ENCODE data around the gene FBXW7. TPM values are rescaled to one million over a fixed set of nuclear protein-coding genes. Genes with fewer than 3 reads are reported as not detected.

The FBXW7 gene
- total and polyA plus RNA-seq, 2 of the 8 experiments (the other 6 are each of a cell fraction or from before 2014, with no cell fraction given), result 6.0 to 26.7 TPM

- Histone ChIP-seq H2BK20ac (ENCODE audit: low read length) (no peak overlapping the region), H3K27me3 (replicated peaks in 1 of 4; ENCODE audit: control insufficient read depth in 3 of 4, extremely low read depth in 1 of 4, insufficient read depth in 3 of 4, low read length in 3 of 4) (no peaks in the 10 kb centered on the region), H2BK15ac (ENCODE audit: low read length) (no peak overlapping the region), H3K4me1 (replicated peaks in 1 of 4; ENCODE audit: control insufficient read depth in 3 of 4, insufficient read depth in 4 of 4, low read length in 3 of 4) (peaks cover 0 to 10% (median 5%) of the 10 kb centered on the region in 4 experiments; a peak in 4 of 7 replicates), H3K9me3 (ENCODE audit: insufficient read depth in 2 of 2, low read depth in 1 of 2, low read length in 1 of 2) (no peaks in the 10 kb centered on the region), H3K4me2 (ENCODE audit: insufficient read depth in 1 of 2, low read depth in 2 of 2, low read length in 2 of 2) (no peak overlapping the region), H3K18ac (ENCODE audit: extremely low read depth, low read length) (no peak overlapping the region), H2BK120ac (replicated peaks; ENCODE audit: low read depth, low read length) (no peak overlapping the region), H3K4ac (replicated peaks; ENCODE audit: insufficient read length, low read depth, low read length) (no peak overlapping the region), H2BK12ac (ENCODE audit: low read depth, low read length) (no peak overlapping the region), H3K27ac (ENCODE audit: low read depth, low read length) (no peak overlapping the region), H3K79me2 (ENCODE audit: control insufficient read depth in 1 of 2, insufficient read depth in 2 of 2, low read length in 2 of 2) (peaks cover 0 to 82% of the 10 kb centered on the region in 2 experiments; a peak in 2 of 4 replicates), H2AK5ac (ENCODE audit: low read depth, low read length) (no peak overlapping the region), H3K79me1 (ENCODE audit: low read depth, low read length) (no peaks in the 10 kb centered on the region; the same call in 1 of the 2 replicates), H3K56ac (replicated peaks; ENCODE audit: insufficient read length, low read depth, low read length) (no peak overlapping the region), H3K9ac (replicated peaks in 1 of 4; ENCODE audit: extremely low read depth in 1 of 4, low read depth in 3 of 4, low read length in 3 of 4) (no peak overlapping the region), H2AFZ (ENCODE audit: low read length) (no peak overlapping the region), H4K91ac (replicated peaks; ENCODE audit: insufficient read length, low read length) (no peak overlapping the region), H3K14ac (ENCODE audit: insufficient read length) (no peak overlapping the region), H4K20me1 (replicated peaks in 1 of 2; ENCODE audit: control insufficient read depth in 1 of 2, insufficient read depth in 2 of 2, low read length in 2 of 2) (peaks cover 0 to 8% of the 10 kb centered on the region in 2 experiments), H3K36me3 (ENCODE audit: control insufficient read depth in 2 of 4, insufficient read depth in 4 of 4, low read length in 3 of 4) (no peaks in the 10 kb centered on the region), H4K5ac (ENCODE audit: insufficient read length, low read depth, low read length) (no peak overlapping the region), H3K23ac (ENCODE audit: insufficient read length) (no peak overlapping the region), H3K4me3 (ENCODE audit: extremely low read depth in 1 of 4, insufficient read depth in 2 of 4, low read depth in 3 of 4, low read length in 4 of 4) (no peak overlapping the region), H4K8ac (ENCODE audit: extremely low read depth, insufficient read depth, low read length) (no peak overlapping the region), H2BK5ac (ENCODE audit: low read depth, low read length) (no peak overlapping the region), H3K23me2 (ENCODE audit: low read depth, low read length) (no peaks in the 10 kb centered on the region)
- 88% methylated on average over 7 of the region's 7 CpGs; no CpG with 5 or more reads in 1 of the 2 experiments for WGBS, 2 experiments (ENCODE audit: extremely low coverage in 1 of 2, insufficient coverage in 1 of 2, insufficient read length in 1 of 2, insufficient replicate concordance in 2 of 2, low coverage in 1 of 2, low lambda C conversion rate in 2 of 2, missing lambda C conversion rate in 1 of 2)
- DNase-seq (ENCODE audit: low read depth in 1 of 2, low spot score in 2 of 2) (no peak), FAIRE-seq (peak; percentile 28)
- TF ChIP-seq CTCF (IDR thresholded peaks at IDR 0.05; ENCODE audit: control extremely low read depth in 1 of 3, insufficient read depth in 1 of 3, low read depth in 1 of 3, low read length in 3 of 3), result no peak
- no peak for TF ChIP-seq POU5F1 (IDR thresholded peaks at IDR 0.05; ENCODE audit: low read depth, low read length)
- no peak for TF ChIP-seq EP300 (IDR thresholded peaks at IDR 0.05; ENCODE audit: borderline replicate concordance in 1 of 2, low read depth in 2 of 2, low read length in 2 of 2)
- ChIA-PET CTCF (ENCODE audit: partially characterized antibody) (interaction anchor here (0.6 to 1.0 kb wide), 4 partner anchors 9 to 1179 kb away, joined by 3 to 4 read pairs (median 4); no protein-coding TSS in a partner anchor), POLR2A (ENCODE audit: partially characterized antibody) (no interaction called here)
Observed at GRCh38 chr4:152510349-152511147, 25.3 kb downstream of the FBXW7 start.
